Left ventricle myocardium inferior (tissue), 1 donor: ENCODE measurements around the gene NAXD. TPM values are rescaled to one million over a fixed set of nuclear protein-coding genes. Genes with fewer than 3 reads are reported as not detected.
A peak's percentile ranks its signal among the peaks of the same experiment; 100 is the strongest.

Experiments used
- DNase-seq: peaks from one replicate; pipeline ENCODE4 v3.0.0-alpha.2; 2020
- H3K27ac ChIP-seq: fragments of 200-600 bp; replicated peaks from 2 replicates; pipeline ENCODE4 v1.8.0; 2021
- H3K27me3 ChIP-seq: fragments of 200-600 bp; 2 replicates; pipeline ENCODE4 v1.8.0; 2021; ENCODE audit warnings: low read depth
- H3K36me3 ChIP-seq: fragments of 200-600 bp; 2 replicates; pipeline ENCODE4 v1.8.0; 2021
- H3K4me1 ChIP-seq: fragments of 200-600 bp; 2 replicates; pipeline ENCODE4 v1.8.0; 2021
- H3K4me3 ChIP-seq: fragments of 200-600 bp; 2 replicates; pipeline ENCODE4 v1.8.0; 2021; ENCODE audit warnings: mild to moderate bottlenecking, moderate library complexity
- H3K9me3 ChIP-seq: fragments of 200-600 bp; replicated peaks from 2 replicates; pipeline ENCODE4 v1.8.0; 2021
- intact Hi-C: fragments of 100-400 bp; cut with micrococcal nuclease; formaldehyde crosslinking; loops from one replicate; pipeline ENCODE4 v1.11.0; 2022
- total RNA-seq: library from RNA; stranded (reverse); fragmentation: NEBNext Ultra II Directional; extraction: Animal tissue kit (Norgen Biotek cat#: 25700); gene quantifications from one replicate; pipeline ENCODE4 v1.2.1, GENCODE V29; 2021
- TF ChIP-seq, protein P1 (sequence below): fragments of 200-600 bp; IDR thresholded peaks from 2 replicates; pipeline ENCODE4 v1.8.0; 2021; ENCODE audit warnings: antibody characterized with exemption, mild to moderate bottlenecking, borderline replicate concordance
- donor health status: DM: no; HTN: yes; CAD: no; lungs with severe emphysema.

The NAXD gene
- total RNA-seq, 1 donor from 2014 or later = 28.0 TPM

- H3K27ac ChIP-seq = no peak overlapping the region
- intact Hi-C loops = no loop called here
- TF ChIP-seq, protein P1, sequence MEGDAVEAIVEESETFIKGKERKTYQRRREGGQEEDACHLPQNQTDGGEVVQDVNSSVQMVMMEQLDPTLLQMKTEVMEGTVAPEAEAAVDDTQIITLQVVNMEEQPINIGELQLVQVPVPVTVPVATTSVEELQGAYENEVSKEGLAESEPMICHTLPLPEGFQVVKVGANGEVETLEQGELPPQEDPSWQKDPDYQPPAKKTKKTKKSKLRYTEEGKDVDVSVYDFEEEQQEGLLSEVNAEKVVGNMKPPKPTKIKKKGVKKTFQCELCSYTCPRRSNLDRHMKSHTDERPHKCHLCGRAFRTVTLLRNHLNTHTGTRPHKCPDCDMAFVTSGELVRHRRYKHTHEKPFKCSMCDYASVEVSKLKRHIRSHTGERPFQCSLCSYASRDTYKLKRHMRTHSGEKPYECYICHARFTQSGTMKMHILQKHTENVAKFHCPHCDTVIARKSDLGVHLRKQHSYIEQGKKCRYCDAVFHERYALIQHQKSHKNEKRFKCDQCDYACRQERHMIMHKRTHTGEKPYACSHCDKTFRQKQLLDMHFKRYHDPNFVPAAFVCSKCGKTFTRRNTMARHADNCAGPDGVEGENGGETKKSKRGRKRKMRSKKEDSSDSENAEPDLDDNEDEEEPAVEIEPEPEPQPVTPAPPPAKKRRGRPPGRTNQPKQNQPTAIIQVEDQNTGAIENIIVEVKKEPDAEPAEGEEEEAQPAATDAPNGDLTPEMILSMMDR = no peak
- peaks cover 17% of the 10 kb centered on the region for H3K4me1 ChIP-seq
- H3K4me3 ChIP-seq = no peak overlapping the region
- DNase-seq = no peak
- no peaks in the 10 kb centered on the region for H3K27me3 ChIP-seq
- peaks cover 84% of the 10 kb centered on the region for H3K36me3 ChIP-seq
- no peaks in the 10 kb centered on the region for H3K9me3 ChIP-seq
Measured at GRCh38 chr13:110638814-110639806, 23.8 kb downstream of the NAXD start.

- H3K4me3 ChIP-seq = no peak overlapping the region
- no peak overlapping the region for H3K27ac ChIP-seq
- H3K9me3 ChIP-seq = no peaks in the 10 kb centered on the region
- DNase-seq = no peak
- no peaks in the 10 kb centered on the region for H3K27me3 ChIP-seq
- H3K36me3 ChIP-seq = peaks cover 79% of the 10 kb centered on the region
- H3K4me1 ChIP-seq = peaks cover 23% of the 10 kb centered on the region
- TF ChIP-seq, protein P1 = no peak
- intact Hi-C loops = no loop called here
Measured at GRCh38 chr13:110639935-110640334, 24.6 kb downstream of the NAXD start.

DNA sequence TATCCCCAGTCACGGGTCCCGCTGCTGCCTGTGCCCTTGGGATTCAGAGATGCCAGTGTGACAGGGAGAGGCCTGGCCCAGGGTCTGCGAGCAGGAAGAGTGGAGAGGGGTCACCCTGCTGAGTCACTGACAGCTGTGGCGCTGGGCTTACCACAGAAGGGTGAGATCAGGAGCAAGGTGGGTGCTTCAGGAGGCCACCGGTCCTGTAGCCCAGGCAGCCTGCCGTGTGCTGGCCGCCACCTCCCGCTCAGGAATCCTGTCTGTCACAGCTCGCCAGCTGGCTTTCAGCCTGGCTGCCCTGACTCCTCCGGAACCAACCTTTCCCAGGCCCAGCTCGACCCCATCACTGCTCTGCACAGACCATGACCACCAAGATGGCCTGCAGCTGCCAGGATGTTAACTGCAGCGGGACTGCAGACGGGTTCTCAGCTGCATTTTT is 25.3 kb downstream of the NAXD start:
- no peaks in the 10 kb centered on the region for H3K27me3 ChIP-seq
- no peaks in the 10 kb centered on the region for H3K9me3 ChIP-seq
- no peak overlapping the region for H3K4me3 ChIP-seq
- H3K27ac ChIP-seq = peak overlapping the region; percentile 62
- DNase-seq = peak; percentile 60
- intact Hi-C loops = no loop called here
- TF ChIP-seq, protein P1 = no peak
- peaks cover 72% of the 10 kb centered on the region for H3K36me3 ChIP-seq
- H3K4me1 ChIP-seq = peaks cover 25% of the 10 kb centered on the region

- Histone ChIP-seq H3K27ac (peak overlapping the region; percentile 62), H3K36me3 (peaks cover 67% of the 10 kb centered on the region), H3K9me3 (no peaks in the 10 kb centered on the region), H3K27me3 (no peaks in the 10 kb centered on the region), H3K4me3 (no peak overlapping the region), H3K4me1 (peaks cover 25% of the 10 kb centered on the region)
- intact Hi-C loops = no loop called here
- peak; percentile 47 for DNase-seq
- TF ChIP-seq, protein P1 = no peak
Measured at GRCh38 chr13:110641055-110642015, 26.0 kb downstream of the NAXD start.

DNA sequence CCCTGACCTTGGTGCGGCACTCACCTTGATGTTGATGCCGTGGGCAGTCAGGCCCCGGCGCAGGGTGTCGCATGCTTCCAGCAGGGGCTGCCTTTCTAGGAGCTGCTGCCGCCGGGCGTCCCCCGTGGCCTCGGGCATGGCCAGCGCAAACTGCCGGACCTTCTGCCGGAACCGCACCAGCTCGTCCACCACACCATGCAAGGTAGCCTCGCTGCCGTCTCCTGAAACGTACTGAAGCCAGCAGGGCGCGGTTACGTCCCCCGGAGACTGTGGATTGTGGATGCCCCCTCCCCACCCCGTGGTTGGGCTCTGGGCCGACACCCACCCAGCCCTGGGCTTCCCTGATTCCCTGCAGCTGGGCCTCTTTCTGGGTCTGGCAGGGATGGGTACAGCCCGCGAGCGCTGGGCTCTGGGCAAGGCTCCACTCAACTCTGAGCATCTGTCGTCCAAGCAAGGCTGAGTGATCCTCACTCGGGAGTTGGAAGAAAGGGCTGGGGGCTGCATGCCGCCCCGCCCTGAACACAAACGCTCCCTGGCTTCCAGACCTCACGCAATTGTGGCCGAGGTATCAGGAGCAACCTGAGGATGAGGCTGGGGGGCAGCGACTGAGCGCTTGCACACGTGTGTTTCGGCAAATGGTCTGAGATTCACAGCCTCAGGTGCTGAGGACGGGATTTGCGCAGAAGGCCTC is 27.1 kb downstream of the NAXD start:
- Histone ChIP-seq H3K27me3 (no peaks in the 10 kb centered on the region), H3K9me3 (no peaks in the 10 kb centered on the region), H3K4me1 (peaks cover 25% of the 10 kb centered on the region), H3K4me3 (no peak overlapping the region), H3K27ac (no peak overlapping the region), H3K36me3 (peaks cover 59% of the 10 kb centered on the region)
- intact Hi-C loops = no loop called here
- DNase-seq = no peak
- TF ChIP-seq, protein P1 = no peak
